Subcutaneous adipose tissue (tissue), 4 donors: ENCODE data around the gene RTP2. TPM values are rescaled to one million over a fixed set of nuclear protein-coding genes. Genes with fewer than 3 reads are reported as not detected.

ENCODE experiments used
- CTCF ChIP-seq: fragments of 450-650 bp; IDR thresholded peaks from one replicate; pipeline ENCODE4 v1.5.1; 2016; ENCODE audit warnings: low read depth, mild to moderate bottlenecking, control low read depth, antibody characterized with exemption, moderate library complexity
- total RNA-seq, 4 donors: library from RNA; depleted of rRNA; stranded (reverse); fragments of >200 nt; gene quantifications; one replicate each; pipeline ENCODE4 v1.1.0, GENCODE V29; 2016

Gene RTP2
- total RNA-seq, 4 donors from 2014 or later: not detected

GRCh38 chr3:187708696-187709095 is 6.3 kb upstream of the RTP2 start:
- no peak for TF ChIP-seq CTCF

GRCh38 chr3:187706971-187707370 is 4.6 kb upstream of the RTP2 start:
- TF ChIP-seq CTCF: no peak

GRCh38 chr3:187705164-187705563 is 2.8 kb upstream of the RTP2 start:
- TF ChIP-seq CTCF: no peak

GRCh38 chr3:187700249-187700648 is 2.1 kb downstream of the RTP2 start:
- TF ChIP-seq CTCF: no peak

- TF ChIP-seq CTCF: no peak
These were observed 3.6 kb downstream of the RTP2 start for GRCh38 chr3:187698499-187699399.

GRCh38 chr3:187696021-187696420 is 6.3 kb downstream of the RTP2 start:
- TF ChIP-seq CTCF: no peak

GRCh38 chr3:187695449-187695848 is 6.9 kb downstream of the RTP2 start:
- TF ChIP-seq CTCF: no peak
